GM23338 (cell line): ENCODE measurements around the gene FGF19.

ENCODE experiments used
- CREB1 ChIP-seq: fragments of 250-450 bp; sonication (Bioruptor Pico); IDR thresholded peaks from 2 replicates; pipeline ENCODE4 v1.5.0; 2020; ENCODE audit warnings: low read depth, mild to moderate bottlenecking, moderate library complexity
- CTCF ChIP-seq, 2 experiments: fragments of 200-600 bp in 1 of 2; sonication (generic) in 1 of 2; conservative IDR thresholded peaks; 2 replicates each; pipeline versions ENCODE4 v1.5.1 to v1.6.1; 2016 to 2017; ENCODE audit warnings: antibody characterized with exemption in 2 of 2, low read depth in 2 of 2, mild to moderate bottlenecking in 2 of 2, moderate library complexity in 1 of 2
- ETS1 ChIP-seq: IDR thresholded peaks from 2 replicates; pipeline ENCODE4 v1.6.1; 2016; ENCODE audit warnings: antibody characterized with exemption
- EZH2 ChIP-seq: fragments of 200-600 bp; sonication (generic); IDR thresholded peaks from one replicate; pipeline ENCODE4 v1.8.0; 2017; ENCODE audit warnings: antibody characterized with exemption, mild to moderate bottlenecking, low read depth; ENCODE audit not compliant: unreplicated experiment
- EZH2phosphoT487 ChIP-seq: fragments of 200-600 bp; sonication (generic); IDR thresholded peaks from one replicate; pipeline ENCODE4 v1.8.1; 2018; ENCODE audit warnings: antibody characterized with exemption; ENCODE audit not compliant: unreplicated experiment
- JUNB ChIP-seq: IDR thresholded peaks from one replicate; pipeline ENCODE4 v1.6.1; 2016; ENCODE audit warnings: antibody characterized with exemption; ENCODE audit not compliant: unreplicated experiment
- NANOG ChIP-seq: IDR thresholded peaks from 2 replicates; pipeline ENCODE4 v1.6.1; 2016; ENCODE audit warnings: antibody characterized with exemption, borderline replicate concordance
- POLR2AphosphoS5 ChIP-seq: IDR thresholded peaks from 2 replicates; pipeline ENCODE4 v1.6.1; 2016; ENCODE audit warnings: antibody characterized with exemption, low read depth
- REST ChIP-seq: IDR thresholded peaks from one replicate; pipeline ENCODE4 v1.6.1; 2018; ENCODE audit warnings: antibody characterized with exemption; ENCODE audit not compliant: unreplicated experiment
- STAT1 ChIP-seq: IDR thresholded peaks from one replicate; pipeline ENCODE4 v1.6.1; 2016; ENCODE audit warnings: antibody characterized with exemption; ENCODE audit not compliant: unreplicated experiment
- ZNF114 ChIP-seq: fragments of 250-450 bp; sonication (Bioruptor Pico); IDR thresholded peaks from 2 replicates; pipeline ENCODE4 v1.5.0; 2020; ENCODE audit warnings: mild to moderate bottlenecking, moderate library complexity
- ZNF331 ChIP-seq: fragments of 250-450 bp; sonication (Bioruptor Pico); IDR thresholded peaks from 2 replicates; pipeline ENCODE4 v1.5.0; 2020; ENCODE audit warnings: low read depth, mild to moderate bottlenecking, moderate library complexity
- ZNF462 ChIP-seq: fragments of 250-450 bp; sonication (Bioruptor Pico); IDR thresholded peaks from 2 replicates; pipeline ENCODE4 v1.5.0; 2020; ENCODE audit warnings: mild to moderate bottlenecking, moderate library complexity

GRCh38 chr11:69670158-69670845 lies 33.5 kb downstream of the FGF19 start:
- TF ChIP-seq POLR2AphosphoS5: no peak
- no peak for TF ChIP-seq JUNB
- peak; percentile 90 to 93 for TF ChIP-seq CTCF (conservative IDR thresholded peaks at IDR 0.05; ENCODE audit: low read depth in 2 of 2)
- no peak for TF ChIP-seq EZH2phosphoT487
- TF ChIP-seq EZH2: no peak
- TF ChIP-seq REST: no peak
- no peak for TF ChIP-seq STAT1
- TF ChIP-seq ZNF114: no peak
- no peak for TF ChIP-seq CREB1 (CRISPR knock-in tag)
- no peak for TF ChIP-seq NANOG
- no peak for TF ChIP-seq ZNF462 (CRISPR knock-in tag)
- no peak for TF ChIP-seq ETS1
- no peak for TF ChIP-seq ZNF331 (CRISPR knock-in tag)
